ENCODE results near the gene DENND1A.

GRCh38 chr9:123371805-123372590 lies 557.9 kb downstream of the DENND1A start:
- TF ChIP-seq EP300 (IDR thresholded peaks at IDR 0.05) (no peak), CTCF (IDR thresholded peaks at IDR 0.05) (no peak), POLR2A (IDR thresholded peaks at IDR 0.05; ENCODE audit: low read depth) (no peak)
